ENCODE results near the gene LMBRD1.
"Not testable (repeated sequence)": the region's sequence is repeated elsewhere in the genome, so short reads cannot be mapped to it uniquely, and the experiment has no call there.

LMBRD1 gene

GRCh38 chr6:69732640-69733039 lies 64.2 kb downstream of the LMBRD1 start:
- DNase-seq: no peak

- no peak for DNase-seq
Observed at GRCh38 chr6:69732045-69732444, 64.8 kb downstream of the LMBRD1 start.

GRCh38 chr6:69729870-69730449 lies 66.8 kb downstream of the LMBRD1 start:
- no peak for DNase-seq

GRCh38 chr6:69722683-69723082 lies 74.1 kb downstream of the LMBRD1 start:
- no peak for DNase-seq

GRCh38 chr6:69719602-69720193 lies 77.1 kb downstream of the LMBRD1 start:
- no peak for DNase-seq

GRCh38 chr6:69706724-69707123 lies 90.1 kb downstream of the LMBRD1 start:
- DNase-seq: no peak

- no peak for DNase-seq
Observed at GRCh38 chr6:69705954-69706353, 90.9 kb downstream of the LMBRD1 start.

GRCh38 chr6:69704916-69705315 lies 91.9 kb downstream of the LMBRD1 start:
- DNase-seq: no peak

- DNase-seq: no peak
Observed at GRCh38 chr6:69699655-69700054, 97.2 kb downstream of the LMBRD1 start.

- no peak for DNase-seq
Observed at GRCh38 chr6:69696273-69696672, 100.5 kb downstream of the LMBRD1 start.

GRCh38 chr6:69693762-69694161 lies 103.0 kb downstream of the LMBRD1 start:
- DNase-seq: no peak

- no peak for DNase-seq
Observed at GRCh38 chr6:69690986-69691385, 105.8 kb downstream of the LMBRD1 start.

GRCh38 chr6:69680302-69680701 lies 116.5 kb downstream of the LMBRD1 start:
- no peak for DNase-seq

GRCh38 chr6:69673298-69673697 lies 123.5 kb downstream of the LMBRD1 start:
- DNase-seq: no peak

GRCh38 chr6:69668916-69669315 lies 127.9 kb downstream of the LMBRD1 start:
- DNase-seq: no peak

GRCh38 chr6:69666779-69667178 lies 130.0 kb downstream of the LMBRD1 start:
- not testable (repeated sequence) for DNase-seq

GRCh38 chr6:69665437-69665836 lies 131.4 kb downstream of the LMBRD1 start:
- no peak for DNase-seq

GRCh38 chr6:69664551-69664950 lies 132.3 kb downstream of the LMBRD1 start:
- DNase-seq: no peak

- DNase-seq: no peak
Observed at GRCh38 chr6:69663215-69663614, 133.6 kb downstream of the LMBRD1 start.

- DNase-seq: no peak
Observed at GRCh38 chr6:69650703-69651102, 146.1 kb downstream of the LMBRD1 start.

- DNase-seq: no peak
Observed at GRCh38 chr6:69647726-69648125, 149.1 kb downstream of the LMBRD1 start.

GRCh38 chr6:69643688-69644087 lies 153.1 kb downstream of the LMBRD1 start:
- no peak for DNase-seq

GRCh38 chr6:69632932-69633331 lies 163.9 kb downstream of the LMBRD1 start:
- DNase-seq: no peak

- DNase-seq: no peak
Observed at GRCh38 chr6:69631552-69632346, 165.1 kb downstream of the LMBRD1 start.
